ENCODE measurements around the gene ARHGAP22.

Gene ARHGAP22

GRCh38 chr10:48633381-48634197 lies 28.7 kb upstream of the ARHGAP22 start:
- no peak for DNase-seq

GRCh38 chr10:48632166-48632565 lies 27.3 kb upstream of the ARHGAP22 start:
- DNase-seq: no peak

GRCh38 chr10:48627984-48628609 lies 23.2 kb upstream of the ARHGAP22 start:
- DNase-seq: no peak

DNA sequence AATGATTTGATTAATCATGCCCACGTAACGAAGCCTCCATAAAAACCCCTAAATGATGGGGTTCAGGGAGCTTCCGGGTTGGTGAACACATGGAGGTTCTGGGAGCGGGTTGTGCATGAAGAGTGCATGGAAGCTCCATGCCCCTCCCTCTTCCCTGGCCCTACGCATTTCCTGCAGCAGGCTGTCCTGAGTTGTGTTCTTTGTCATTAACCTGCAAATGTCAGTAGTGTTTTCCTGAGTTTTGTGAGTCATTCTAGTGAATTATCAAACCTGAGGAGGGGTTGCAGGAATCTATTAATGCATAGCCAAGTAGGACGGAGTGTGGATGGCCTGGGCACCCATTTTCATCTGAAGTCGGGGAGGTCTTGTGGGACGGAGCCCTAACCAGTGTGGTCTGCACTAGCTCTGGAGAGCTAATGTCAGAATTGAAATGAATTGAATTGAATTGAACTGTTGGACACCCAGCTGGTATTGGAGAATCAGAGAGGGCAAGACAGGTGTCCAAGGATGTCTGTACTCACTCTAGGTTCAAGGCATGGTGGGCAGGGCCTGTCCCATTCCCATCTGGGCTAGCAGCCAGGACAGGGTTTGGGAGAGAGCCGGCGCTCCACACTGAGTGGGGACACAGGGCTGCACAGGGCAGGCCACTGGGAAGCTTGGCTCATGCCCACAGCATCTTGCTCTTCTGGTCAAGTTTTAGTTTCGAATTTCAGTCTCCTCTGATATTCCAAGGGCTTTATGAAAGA lies 22.3 kb upstream of the ARHGAP22 start:
- no peak for DNase-seq

- DNase-seq: no peak
These were observed 21.6 kb upstream of the ARHGAP22 start for GRCh38 chr10:48626447-48626846.

DNA sequence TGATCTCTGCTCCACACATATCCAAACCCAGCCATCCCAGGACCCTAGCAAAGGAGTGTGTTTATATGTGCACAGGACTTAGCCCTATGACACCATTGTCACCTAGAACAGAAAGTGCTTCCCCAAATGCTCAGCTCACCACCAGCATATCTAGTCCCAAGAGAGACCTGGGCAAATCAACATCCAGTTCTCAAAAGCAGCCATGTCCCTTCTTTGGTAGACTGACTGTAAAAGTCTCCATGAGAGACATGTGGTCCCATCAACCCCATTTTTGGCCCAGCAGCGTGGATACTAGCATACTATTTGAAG lies 20.9 kb upstream of the ARHGAP22 start:
- no peak for DNase-seq

DNA sequence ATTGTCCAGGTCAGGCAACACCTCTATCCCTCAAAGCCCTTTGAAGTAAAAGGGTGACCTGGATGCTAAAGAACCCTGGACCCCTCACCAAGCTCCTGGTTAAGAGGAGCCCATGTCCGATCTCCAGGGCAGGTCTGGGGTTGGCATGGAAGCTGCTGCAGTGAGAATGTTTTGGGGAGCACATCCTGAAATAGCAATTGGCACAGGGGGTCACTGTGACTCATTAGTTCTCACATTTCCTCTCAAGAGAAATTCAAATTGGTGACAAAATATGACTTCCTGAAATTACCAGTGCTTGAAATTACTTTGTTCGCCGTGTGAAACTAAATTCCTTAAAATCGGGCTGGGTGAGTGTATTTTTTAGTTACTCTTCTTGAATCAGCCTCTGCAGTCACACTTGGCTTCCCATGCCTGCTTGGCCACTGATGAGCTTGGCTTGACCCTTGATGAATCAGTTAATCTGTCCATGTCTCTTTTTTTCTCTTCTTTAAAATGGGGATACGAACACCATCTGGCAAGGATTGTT lies 18.8 kb upstream of the ARHGAP22 start:
- DNase-seq: no peak

DNA sequence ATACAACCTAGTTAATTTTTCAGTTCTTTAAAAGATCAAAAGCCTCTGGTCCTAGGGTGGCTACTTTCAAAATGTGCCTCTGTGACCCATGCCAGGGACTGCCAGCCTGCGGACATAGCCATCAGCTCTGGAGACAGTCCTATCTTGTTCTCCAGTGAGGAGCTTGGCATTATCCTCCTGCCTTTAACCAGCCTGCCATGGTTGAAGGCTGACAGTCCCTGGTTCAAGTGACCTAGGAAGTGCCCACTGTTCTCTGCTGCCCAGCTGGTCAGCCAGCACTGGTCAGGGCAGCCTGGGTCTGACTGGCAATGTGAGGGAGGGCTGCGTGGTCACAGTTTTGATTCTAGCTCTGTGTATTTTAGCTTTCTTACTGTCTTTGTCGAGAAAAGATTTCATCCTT lies 18.1 kb upstream of the ARHGAP22 start:
- DNase-seq: no peak

DNA sequence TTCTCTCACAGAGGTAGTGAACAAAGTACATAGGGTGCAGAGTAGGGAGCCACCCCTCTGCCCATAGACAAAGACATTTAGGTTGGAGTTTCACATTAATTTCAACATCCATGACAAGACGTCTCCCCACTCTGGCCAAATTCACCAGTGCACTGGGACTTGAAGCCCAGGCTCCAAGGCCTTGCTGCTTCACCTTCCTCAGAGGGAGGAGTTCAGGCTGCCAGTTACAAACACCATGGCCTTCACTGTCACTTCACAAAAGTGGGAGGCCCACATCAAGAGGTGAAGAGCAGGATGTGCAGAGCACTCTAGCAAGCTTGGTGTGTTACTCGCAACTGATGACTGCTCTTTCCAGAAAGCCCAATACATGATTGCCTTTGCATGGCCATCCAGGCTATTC lies 15.8 kb upstream of the ARHGAP22 start:
- no peak for DNase-seq

DNA sequence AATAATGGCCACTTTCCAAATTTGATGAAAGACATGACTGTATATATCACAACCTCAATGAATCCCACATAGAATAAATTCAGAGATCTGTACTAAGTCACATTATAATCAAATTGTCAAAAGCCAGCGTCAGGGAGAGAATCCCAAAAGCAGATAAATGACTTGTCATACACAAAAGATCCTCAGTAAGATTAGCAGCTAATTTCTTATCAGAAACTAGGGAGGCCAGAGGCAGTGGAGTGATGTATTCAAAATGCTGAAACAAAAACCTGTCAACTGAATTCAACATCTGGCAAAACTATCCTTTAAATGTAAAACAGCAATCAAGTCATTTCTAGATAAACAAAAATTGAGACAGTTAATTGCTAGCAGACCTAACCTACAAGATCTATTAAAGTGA lies 11.6 kb upstream of the ARHGAP22 start:
- no peak for DNase-seq

DNA sequence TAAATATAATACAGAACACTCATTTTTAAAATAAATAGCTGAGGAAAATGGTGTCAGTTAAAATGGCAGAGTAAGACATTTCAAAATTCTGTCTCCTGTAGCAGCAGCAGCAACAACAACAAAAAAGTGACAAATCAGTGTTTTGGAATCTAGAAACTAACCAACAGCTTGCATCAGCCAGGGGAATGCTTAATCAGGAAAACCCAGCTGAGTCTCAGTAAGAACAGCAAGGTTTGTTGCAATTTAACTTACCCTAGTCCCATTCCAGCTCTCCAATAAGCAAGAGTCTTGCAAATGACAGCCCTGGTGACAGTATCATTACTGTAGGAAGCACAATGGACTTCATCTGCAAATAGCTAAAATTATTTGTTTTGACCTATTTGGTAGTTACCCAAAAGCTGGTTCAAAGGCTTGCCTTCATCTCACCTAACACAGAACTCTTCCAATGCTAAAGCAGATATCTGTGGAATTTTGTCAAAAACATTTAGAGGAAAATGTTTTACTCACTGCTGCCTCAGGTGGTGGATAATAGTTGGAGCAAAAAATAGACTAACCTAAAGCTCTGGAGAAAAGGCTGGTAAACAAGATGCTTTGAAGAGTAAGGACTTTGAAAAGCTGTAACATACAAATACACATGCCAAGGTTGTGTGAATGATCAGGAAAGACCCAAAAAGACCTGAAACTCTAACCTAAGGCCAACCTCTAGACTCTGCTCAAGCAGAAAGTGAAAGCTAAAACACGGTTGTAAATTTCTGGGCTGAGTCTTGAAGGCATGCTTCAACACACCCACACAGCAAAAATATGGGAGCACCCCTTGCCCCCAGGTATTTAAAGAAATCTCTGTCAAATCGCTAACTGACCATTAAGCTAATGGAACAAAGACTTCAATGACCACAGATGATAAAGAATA lies 9.9 kb upstream of the ARHGAP22 start:
- DNase-seq: no peak

GRCh38 chr10:48613016-48613415 lies 8.1 kb upstream of the ARHGAP22 start:
- no peak for DNase-seq

- no peak for DNase-seq
These were observed 7.5 kb upstream of the ARHGAP22 start for GRCh38 chr10:48612236-48612943.

GRCh38 chr10:48611133-48611532 lies 6.3 kb upstream of the ARHGAP22 start:
- no peak for DNase-seq

- DNase-seq: no peak
These were observed 5.8 kb upstream of the ARHGAP22 start for GRCh38 chr10:48610585-48611093.

DNA sequence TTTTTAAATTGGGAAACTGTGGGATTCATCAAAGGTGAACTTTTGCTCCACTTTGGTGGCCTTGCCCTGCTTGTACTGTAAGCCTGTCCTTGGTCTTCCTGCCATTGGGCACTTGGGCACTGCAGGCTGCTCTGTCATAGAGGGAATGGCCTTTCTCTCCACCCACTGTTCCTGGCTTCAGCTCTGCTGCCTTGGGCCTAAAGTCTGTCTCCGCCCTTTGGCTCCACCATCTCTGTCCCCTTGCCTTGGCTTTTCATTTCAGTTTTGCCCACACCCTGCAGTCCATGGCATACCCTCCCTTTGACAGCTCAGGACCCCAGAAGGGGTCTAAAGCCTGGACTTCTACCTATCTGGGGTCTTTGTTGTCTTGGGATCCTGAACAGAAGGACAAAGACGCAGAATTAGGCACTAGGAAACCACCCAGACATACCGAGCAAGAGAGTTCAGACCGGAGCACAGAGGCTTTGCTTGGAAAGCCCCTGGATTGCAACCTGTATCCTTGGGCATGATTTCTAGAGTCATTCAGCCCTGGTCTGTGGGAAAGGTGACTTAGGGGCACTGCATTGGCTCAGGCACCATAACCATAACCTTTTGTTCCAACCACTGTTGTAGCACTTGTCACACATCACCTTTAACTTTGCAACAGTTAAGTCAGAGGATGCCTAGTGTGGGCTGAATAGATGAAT lies 5.2 kb upstream of the ARHGAP22 start:
- no peak for DNase-seq

DNA sequence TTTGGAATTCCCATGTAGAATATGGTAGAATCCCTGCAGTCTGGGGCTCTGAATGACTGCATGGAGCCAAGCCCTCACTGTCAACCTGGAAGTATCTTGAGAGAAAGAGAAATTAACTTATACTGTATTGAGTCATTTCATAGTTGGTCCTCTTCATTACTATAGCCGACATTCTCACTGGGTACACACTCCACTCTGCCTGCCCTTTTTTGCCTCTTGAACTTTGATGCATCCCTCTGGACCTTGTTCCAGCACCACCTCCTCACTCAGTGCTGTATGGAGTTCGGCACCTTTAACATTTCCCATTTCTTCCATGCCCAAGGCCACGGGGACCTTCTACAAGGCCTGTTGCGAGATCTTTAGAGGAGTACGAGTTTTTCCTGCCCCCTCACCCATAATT lies 4.6 kb upstream of the ARHGAP22 start:
- DNase-seq: no peak

GRCh38 chr10:48608976-48609375 lies 4.1 kb upstream of the ARHGAP22 start:
- no peak for DNase-seq

- no peak for DNase-seq
These were observed 3.4 kb upstream of the ARHGAP22 start for GRCh38 chr10:48608279-48608681.

- DNase-seq: no peak
These were observed 2.7 kb upstream of the ARHGAP22 start for GRCh38 chr10:48607356-48608278.
